ENCODE data around the gene RPS6KA5. TPM values are rescaled to one million over a fixed set of nuclear protein-coding genes. Genes with fewer than 3 reads are reported as not detected.

The RPS6KA5 gene
- total RNA-seq, 2 experiments from 2014 or later, result 42.1 to 44.8 TPM

GRCh38 chr14:90894241-90894640 lies 166.2 kb downstream of the RPS6KA5 start:
- no peaks in the 10 kb centered on the region for H3K4me1 Mint-ChIP-seq
- H3K27me3 Mint-ChIP-seq, result no peaks in the 10 kb centered on the region
- DNase-seq, result no peak
- peaks cover 57% of the 10 kb centered on the region for H3K36me3 Mint-ChIP-seq (ENCODE audit: low read depth)
- POLR2A ChIA-PET, result interaction anchor here (0.6 kb wide), 1 partner anchor 22 kb away, joined by 4 read pairs; no protein-coding TSS in a partner anchor
- CTCF ChIA-PET, result interaction anchor here (1.0 to 1.5 kb wide), 2 partner anchors 8 to 15 kb away, joined by 4 read pairs; no protein-coding TSS in a partner anchor
- no peaks in the 10 kb centered on the region for H3K9me3 Mint-ChIP-seq
- no peak overlapping the region for H3K4me3 Mint-ChIP-seq
- H3K27ac Mint-ChIP-seq, result no peak overlapping the region

GRCh38 chr14:90893510-90893909 lies 166.9 kb downstream of the RPS6KA5 start:
- H3K9me3 Mint-ChIP-seq, result no peaks in the 10 kb centered on the region
- H3K27ac Mint-ChIP-seq, result no peak overlapping the region
- no peaks in the 10 kb centered on the region for H3K27me3 Mint-ChIP-seq
- no peak overlapping the region for H3K4me3 Mint-ChIP-seq
- peaks cover 55% of the 10 kb centered on the region for H3K36me3 Mint-ChIP-seq (ENCODE audit: low read depth)
- H3K4me1 Mint-ChIP-seq, result no peaks in the 10 kb centered on the region
- POLR2A ChIA-PET, result no interaction called here
- CTCF ChIA-PET, result no interaction called here
- no peak for DNase-seq

GRCh38 chr14:90892970-90893369 lies 167.5 kb downstream of the RPS6KA5 start:
- DNase-seq, result no peak
- H3K27me3 Mint-ChIP-seq, result no peaks in the 10 kb centered on the region
- CTCF ChIA-PET, result interaction anchor here (1.6 kb wide), 1 partner anchor 259 kb away, joined by 3 read pairs; no protein-coding TSS in a partner anchor
- H3K4me1 Mint-ChIP-seq, result no peaks in the 10 kb centered on the region
- POLR2A ChIA-PET, result no interaction called here
- peaks cover 51% of the 10 kb centered on the region for H3K36me3 Mint-ChIP-seq (ENCODE audit: low read depth)
- H3K9me3 Mint-ChIP-seq, result no peaks in the 10 kb centered on the region
- no peak overlapping the region for H3K4me3 Mint-ChIP-seq
- H3K27ac Mint-ChIP-seq, result peak overlapping the region; percentile 9

GRCh38 chr14:90891326-90891725 lies 169.1 kb downstream of the RPS6KA5 start:
- Mint-ChIP-seq H3K27ac (no peak overlapping the region), H3K27me3 (no peaks in the 10 kb centered on the region), H3K9me3 (no peaks in the 10 kb centered on the region), H3K4me3 (no peak overlapping the region), H3K36me3 (ENCODE audit: low read depth) (peaks cover 42% of the 10 kb centered on the region), H3K4me1 (no peaks in the 10 kb centered on the region)
- CTCF ChIA-PET, result interaction anchor here (0.7 to 1.6 kb wide), 5 partner anchors 17 to 261 kb away, joined by 3 to 4 read pairs (median 3); no protein-coding TSS in a partner anchor
- DNase-seq, result no peak
- POLR2A ChIA-PET, result no interaction called here

- H3K27me3 Mint-ChIP-seq, result no peaks in the 10 kb centered on the region
- ChIA-PET CTCF (interaction anchor here (0.6 to 1.6 kb wide), 3 partner anchors 18 to 279 kb away, joined by 3 to 4 read pairs (median 3); no protein-coding TSS in a partner anchor), POLR2A (no interaction called here)
- no peak overlapping the region for H3K27ac Mint-ChIP-seq
- DNase-seq, result no peak
- no peak overlapping the region for H3K4me3 Mint-ChIP-seq
- peaks cover 39% of the 10 kb centered on the region for H3K36me3 Mint-ChIP-seq (ENCODE audit: low read depth)
- no peaks in the 10 kb centered on the region for H3K4me1 Mint-ChIP-seq
- no peaks in the 10 kb centered on the region for H3K9me3 Mint-ChIP-seq
Observed at GRCh38 chr14:90890322-90891020, 170.0 kb downstream of the RPS6KA5 start.

- no peak for DNase-seq
- CTCF ChIA-PET, result interaction anchor here (1.2 kb wide), 1 partner anchor 8 kb away, joined by 3 read pairs; no protein-coding TSS in a partner anchor
- POLR2A ChIA-PET, result no interaction called here
- H3K4me3 Mint-ChIP-seq, result no peak overlapping the region
- H3K36me3 Mint-ChIP-seq (ENCODE audit: low read depth), result peaks cover 55% of the 10 kb centered on the region
- no peak overlapping the region for H3K27ac Mint-ChIP-seq
- no peaks in the 10 kb centered on the region for H3K27me3 Mint-ChIP-seq
- peaks cover 11% of the 10 kb centered on the region for H3K9me3 Mint-ChIP-seq
- no peaks in the 10 kb centered on the region for H3K4me1 Mint-ChIP-seq
Observed at GRCh38 chr14:90886297-90886815, 174.1 kb downstream of the RPS6KA5 start.

- Mint-ChIP-seq H3K27ac (peak overlapping the region; percentile 27), H3K9me3 (peaks cover 14% of the 10 kb centered on the region), H3K4me1 (peaks cover 3% of the 10 kb centered on the region), H3K4me3 (no peak overlapping the region), H3K36me3 (ENCODE audit: low read depth) (peaks cover 59% of the 10 kb centered on the region), H3K27me3 (no peaks in the 10 kb centered on the region)
- no peak for DNase-seq
- POLR2A ChIA-PET, result no interaction called here
- CTCF ChIA-PET, result no interaction called here
Observed at GRCh38 chr14:90883782-90884181, 176.7 kb downstream of the RPS6KA5 start.

- POLR2A ChIA-PET, result no interaction called here
- Mint-ChIP-seq H3K4me3 (no peak overlapping the region), H3K27ac (peak overlapping the region; percentile 27), H3K36me3 (ENCODE audit: low read depth) (peaks cover 58% of the 10 kb centered on the region), H3K27me3 (no peaks in the 10 kb centered on the region), H3K9me3 (peaks cover 14% of the 10 kb centered on the region), H3K4me1 (peaks cover 3% of the 10 kb centered on the region)
- no peak for DNase-seq
- CTCF ChIA-PET, result no interaction called here
Observed at GRCh38 chr14:90883197-90883596, 177.2 kb downstream of the RPS6KA5 start.

GRCh38 chr14:90880282-90880681 lies 180.2 kb downstream of the RPS6KA5 start:
- no peak for DNase-seq
- Mint-ChIP-seq H3K4me3 (no peak overlapping the region), H3K9me3 (peaks cover 14% of the 10 kb centered on the region), H3K27me3 (no peaks in the 10 kb centered on the region), H3K36me3 (ENCODE audit: low read depth) (peaks cover 72% of the 10 kb centered on the region), H3K27ac (no peak overlapping the region), H3K4me1 (peaks cover 3% of the 10 kb centered on the region)
- POLR2A ChIA-PET, result no interaction called here
- CTCF ChIA-PET, result no interaction called here

- ChIA-PET CTCF (interaction anchor here (1.0 to 1.3 kb wide), 2 partner anchors 13 to 411 kb away, joined by 3 read pairs; no protein-coding TSS in a partner anchor), POLR2A (no interaction called here)
- H3K27ac Mint-ChIP-seq, result no peak overlapping the region
- no peak for DNase-seq
- H3K9me3 Mint-ChIP-seq, result no peaks in the 10 kb centered on the region
- H3K27me3 Mint-ChIP-seq, result no peaks in the 10 kb centered on the region
- H3K36me3 Mint-ChIP-seq (ENCODE audit: low read depth), result peaks cover 57% of the 10 kb centered on the region
- no peak overlapping the region for H3K4me3 Mint-ChIP-seq
- H3K4me1 Mint-ChIP-seq, result peaks cover 10% of the 10 kb centered on the region
Observed at GRCh38 chr14:90874599-90874998, 185.8 kb downstream of the RPS6KA5 start.

GRCh38 chr14:90871605-90872233 lies 188.7 kb downstream of the RPS6KA5 start:
- POLR2A ChIA-PET, result interaction anchor here (0.7 kb wide), 1 partner anchor 23 kb away, joined by 4 read pairs; no protein-coding TSS in a partner anchor
- Mint-ChIP-seq H3K36me3 (ENCODE audit: low read depth) (peaks cover 40% of the 10 kb centered on the region), H3K27me3 (no peaks in the 10 kb centered on the region), H3K9me3 (no peaks in the 10 kb centered on the region), H3K4me3 (no peak overlapping the region), H3K4me1 (peaks cover 10% of the 10 kb centered on the region), H3K27ac (no peak overlapping the region)
- CTCF ChIA-PET, result no interaction called here
- DNase-seq, result no peak

- Mint-ChIP-seq H3K9me3 (no peaks in the 10 kb centered on the region), H3K4me3 (no peak overlapping the region), H3K27ac (no peak overlapping the region), H3K36me3 (ENCODE audit: low read depth) (peaks cover 34% of the 10 kb centered on the region), H3K27me3 (no peaks in the 10 kb centered on the region), H3K4me1 (peaks cover 10% of the 10 kb centered on the region)
- POLR2A ChIA-PET, result no interaction called here
- CTCF ChIA-PET, result interaction anchor here (0.6 kb wide), 1 partner anchor 100 kb away, joined by 3 read pairs; no protein-coding TSS in a partner anchor
- DNase-seq, result no peak
Observed at GRCh38 chr14:90870950-90871604, 189.4 kb downstream of the RPS6KA5 start.

- Mint-ChIP-seq H3K27me3 (no peaks in the 10 kb centered on the region), H3K4me3 (no peak overlapping the region), H3K4me1 (peaks cover 7% of the 10 kb centered on the region), H3K9me3 (no peaks in the 10 kb centered on the region), H3K36me3 (ENCODE audit: low read depth) (peaks cover 31% of the 10 kb centered on the region), H3K27ac (no peak overlapping the region)
- ChIA-PET CTCF (interaction anchor here (0.5 to 0.6 kb wide), 2 partner anchors 9 to 116 kb away, joined by 3 read pairs; no protein-coding TSS in a partner anchor), POLR2A (no interaction called here)
- DNase-seq, result no peak
Observed at GRCh38 chr14:90867501-90867900, 192.9 kb downstream of the RPS6KA5 start.
